Pancreas (tissue), 10 donors: ENCODE data around the gene CAPZA1. TPM values are rescaled to one million over a fixed set of nuclear protein-coding genes. Genes with fewer than 3 reads are reported as not detected.

Source experiments
- ATAC-seq, 4 donors: fragments of 200-7000 bp; cut with Tn5 transposase; one replicate each; pipeline versions ENCODE4 v1.8.0 to v1.9.1; 2020; ENCODE audit warnings: mild to moderate bottlenecking in 4 of 4, moderate library complexity in 4 of 4
- DNase-seq, 6 donors: peaks; one replicate each; pipeline ENCODE4 v3.0.0-alpha.2; 2020
- FAIRE-seq: peaks from 2 replicates; lab custom pipeline; 2012; peaks lifted over from hg19 to GRCh38; lab: Jason Lieb, UNC
- H3K27ac ChIP-seq, 4 donors: fragments of 200-600 bp; sonication (generic); 1 replicate in 3 of 4; 2 replicates in 1 of 4; pipeline versions ENCODE4 v1.5.0 to v1.8.0; 2020
- H3K27me3 ChIP-seq, 4 donors: fragments of 200-600 bp; one replicate each; pipeline ENCODE4 v1.8.0; 2021
- H3K36me3 ChIP-seq, 3 donors: fragments of 200-600 bp; sonication (generic) in 1 of 3; one replicate each; pipeline versions ENCODE4 v1.5.0 to v1.8.0; 2020 to 2021
- H3K4me1 ChIP-seq, 3 donors: fragments of 200-600 bp; one replicate each; pipeline ENCODE4 v1.8.0; 2021
- H3K4me3 ChIP-seq, 4 donors: fragments of 200-600 bp; sonication (generic) in 2 of 4; one replicate each; pipeline versions ENCODE4 v1.5.0 to v1.8.0; 2020 to 2021
- H3K9me3 ChIP-seq, 4 donors: fragments of 200-600 bp; one replicate each; pipeline ENCODE4 v1.8.0; 2021
- WGBS, 2 donors: extraction: QIAGEN DNeasy Blood & Tissue Kit; methylation state at CpG; one replicate each; pipeline ENCODE4 v1.1.7; 2013; 5-methylcytosine and 5-hydroxymethylcytosine counted together
- intact Hi-C, 3 donors: fragments of 100-400 bp; cut with DNase I; formaldehyde crosslinking; loops; one replicate each; pipeline versions ENCODE4 v1.11.1 to v1.14.2; 2022
- polyA plus RNA-seq, 2 donors: library from polyadenylated mRNA; stranded (reverse); fragments of 200-250 nt; gene quantifications; one replicate each; pipeline ENCODE4 v1.2.3, GENCODE V29; 2013
- total RNA-seq, 6 donors: library from RNA; stranded (reverse); fragmentation: NEBNext Ultra II Directional in 4 of 6; extraction: Animal tissue kit (Norgen Biotek cat#: 25700) in 4 of 6; gene quantifications; one replicate each; pipeline versions ENCODE4 v1.2.1 to v1.2.4, GENCODE V29; 2021 to 2023
- TF ChIP-seq, protein P1 (sequence below), 4 donors: fragments of 200-600 bp; sonication (generic) in 3 of 4; IDR thresholded peaks; one replicate each; pipeline versions ENCODE4 v1.5.0 to v1.8.0; 2021; ENCODE audit warnings: antibody characterized with exemption in 4 of 4
- donor health status: healthy with polysubstance abuse.
- donor health status: DM: no; HTN: no; CAD: no; lungs with moderate emphysema.
- donor health status: DM: no; HTN: no; CAD: no.
- donor health status: control.
- donor health status: control.
- donor health status: Bipolar disorder and iron deficiency.
- donor health status: DM: yes; HTN: yes; CAD: no.
- donor health status: DM: no; HTN: no; CAD: no.
- donor health status: DM: no; HTN: no; CAD: no.
- donor health status: DM: yes; HTN: yes; CAD: no.

CAPZA1 gene
- total and polyA plus RNA-seq, 8 donors: 27.2 to 60.5 (median 31.6) TPM

DNA sequence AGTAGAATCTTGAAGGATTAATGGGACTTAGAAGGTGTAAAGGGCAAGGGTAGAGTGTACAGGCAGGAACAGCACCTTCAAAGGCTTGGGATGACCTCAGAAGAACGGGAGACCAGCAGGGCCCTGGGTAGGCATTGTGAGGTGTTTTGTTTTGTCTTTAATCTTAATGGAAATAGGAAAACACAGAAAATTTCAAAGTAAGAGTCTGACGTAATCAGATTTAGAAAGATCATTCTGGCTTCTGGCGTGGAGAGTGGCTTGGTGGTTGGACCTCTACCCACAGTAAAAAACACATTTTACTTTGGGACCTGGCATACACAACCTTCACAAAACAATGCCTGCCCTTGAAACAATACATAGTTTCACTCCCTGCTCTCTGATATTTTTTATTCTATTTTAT, 59.0 kb downstream of the CAPZA1 start:
- Histone ChIP-seq H3K9me3 (no peaks in the 10 kb centered on the region), H3K27ac (no peak overlapping the region), H3K27me3 (no peaks in the 10 kb centered on the region), H3K4me3 (no peak overlapping the region), H3K36me3 (no peaks in the 10 kb centered on the region), H3K4me1 (peaks cover 0 to 4% (median 1%) of the 10 kb centered on the region in 3 donors)
- intact Hi-C loops: no loop called here
- ATAC-seq (no peak), FAIRE-seq (no peak), DNase-seq (no peak)
- WGBS, 2 donors: 84 to 87% methylated on average over 3 of the region's 3 CpGs
- TF ChIP-seq, protein P1, sequence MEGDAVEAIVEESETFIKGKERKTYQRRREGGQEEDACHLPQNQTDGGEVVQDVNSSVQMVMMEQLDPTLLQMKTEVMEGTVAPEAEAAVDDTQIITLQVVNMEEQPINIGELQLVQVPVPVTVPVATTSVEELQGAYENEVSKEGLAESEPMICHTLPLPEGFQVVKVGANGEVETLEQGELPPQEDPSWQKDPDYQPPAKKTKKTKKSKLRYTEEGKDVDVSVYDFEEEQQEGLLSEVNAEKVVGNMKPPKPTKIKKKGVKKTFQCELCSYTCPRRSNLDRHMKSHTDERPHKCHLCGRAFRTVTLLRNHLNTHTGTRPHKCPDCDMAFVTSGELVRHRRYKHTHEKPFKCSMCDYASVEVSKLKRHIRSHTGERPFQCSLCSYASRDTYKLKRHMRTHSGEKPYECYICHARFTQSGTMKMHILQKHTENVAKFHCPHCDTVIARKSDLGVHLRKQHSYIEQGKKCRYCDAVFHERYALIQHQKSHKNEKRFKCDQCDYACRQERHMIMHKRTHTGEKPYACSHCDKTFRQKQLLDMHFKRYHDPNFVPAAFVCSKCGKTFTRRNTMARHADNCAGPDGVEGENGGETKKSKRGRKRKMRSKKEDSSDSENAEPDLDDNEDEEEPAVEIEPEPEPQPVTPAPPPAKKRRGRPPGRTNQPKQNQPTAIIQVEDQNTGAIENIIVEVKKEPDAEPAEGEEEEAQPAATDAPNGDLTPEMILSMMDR (IDR thresholded peaks at IDR 0.05): no peak

DNA sequence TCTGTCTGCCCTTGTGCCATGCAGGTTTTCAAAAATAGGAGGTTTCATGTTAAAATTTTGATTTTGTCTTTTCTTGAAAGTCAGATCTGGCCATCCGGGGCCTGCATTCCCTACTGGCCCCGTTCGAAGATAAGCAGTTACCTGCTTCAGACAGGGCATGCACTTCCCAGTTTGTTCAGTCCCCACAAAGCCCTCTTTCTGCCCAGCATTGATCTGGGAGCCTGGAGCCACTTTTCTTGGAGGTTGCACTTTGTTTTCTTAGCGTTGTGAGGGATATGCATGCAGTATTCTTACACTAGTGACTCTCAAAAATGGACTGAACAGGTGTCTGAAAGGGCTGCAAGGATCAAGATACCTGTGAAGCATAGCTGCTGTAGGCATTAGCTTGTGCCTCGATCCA, 66.3 kb downstream of the CAPZA1 start:
- intact Hi-C loops: no loop called here
- Histone ChIP-seq H3K4me1 (no peaks in the 10 kb centered on the region), H3K27me3 (no peaks in the 10 kb centered on the region), H3K27ac (no peak overlapping the region), H3K36me3 (peaks cover 0 to 9% (median 0%) of the 10 kb centered on the region in 3 donors), H3K9me3 (no peaks in the 10 kb centered on the region), H3K4me3 (no peak overlapping the region)
- WGBS, 2 donors: 83 to 85% methylated on average over 5 of the region's 5 CpGs
- DNase-seq (no peak), ATAC-seq (no peak), FAIRE-seq (no peak)
- TF ChIP-seq, protein P1 (IDR thresholded peaks at IDR 0.05): no peak

DNA sequence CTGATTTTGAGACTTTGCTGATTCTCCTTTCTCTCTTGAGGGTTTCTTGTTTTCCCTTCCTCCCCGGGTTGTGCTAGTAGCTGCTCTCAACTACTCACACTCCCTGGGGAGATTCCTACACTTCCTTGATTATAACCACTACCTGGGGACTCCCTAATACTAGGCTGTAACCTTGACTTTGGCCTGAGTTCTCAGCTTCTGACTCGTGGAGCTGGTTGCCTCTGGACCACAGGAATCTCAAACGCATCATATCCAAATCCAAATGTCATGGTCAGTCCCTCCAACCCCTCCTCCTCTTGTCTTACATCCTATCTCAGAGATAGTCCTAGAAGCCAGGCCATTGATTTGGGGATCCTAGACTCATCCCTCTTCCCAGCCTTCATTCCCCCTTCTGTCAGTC, 66.8 kb downstream of the CAPZA1 start:
- intact Hi-C loops: no loop called here
- peaks cover 0 to 9% (median 0%) of the 10 kb centered on the region in 3 donors for H3K36me3 ChIP-seq
- ATAC-seq (no peak), FAIRE-seq (no peak), DNase-seq (no peak)
- H3K9me3 ChIP-seq: no peaks in the 10 kb centered on the region
- WGBS, 2 donors: 58 to 69% methylated on average over 3 of the region's 3 CpGs
- H3K4me3 ChIP-seq: no peak overlapping the region
- no peaks in the 10 kb centered on the region for H3K27me3 ChIP-seq
- TF ChIP-seq, protein P1 (IDR thresholded peaks at IDR 0.05): no peak
- H3K4me1 ChIP-seq: no peaks in the 10 kb centered on the region
- H3K27ac ChIP-seq: no peak overlapping the region

DNA sequence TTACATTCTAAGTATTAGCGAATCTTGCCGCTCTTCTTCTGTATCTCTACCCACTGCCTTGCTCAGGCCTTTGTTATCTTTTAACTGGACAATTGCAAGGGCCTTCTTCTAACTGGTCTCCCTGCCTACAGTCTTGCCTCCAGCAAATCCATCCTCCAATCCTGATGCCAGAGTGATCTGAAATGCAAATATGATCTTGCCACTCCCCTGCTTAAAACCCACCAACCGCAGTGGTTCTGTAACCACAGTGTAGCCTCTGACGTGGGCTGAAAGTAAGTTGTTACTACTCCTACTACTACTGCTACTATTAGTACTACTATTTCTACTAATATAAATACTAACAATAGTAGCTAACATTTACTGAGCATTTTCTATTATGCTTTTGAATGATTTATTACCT, 67.2 kb downstream of the CAPZA1 start:
- FAIRE-seq: no peak
- DNase-seq: no peak
- H3K27ac ChIP-seq: no peak overlapping the region
- no peak for ATAC-seq
- intact Hi-C loops: no loop called here
- H3K4me3 ChIP-seq: no peak overlapping the region
- H3K4me1 ChIP-seq: no peaks in the 10 kb centered on the region
- no peaks in the 10 kb centered on the region for H3K27me3 ChIP-seq
- 91 to 96% methylated on average over 4 of the region's 4 CpGs for WGBS, 2 donors
- H3K9me3 ChIP-seq: no peaks in the 10 kb centered on the region
- TF ChIP-seq, protein P1 (IDR thresholded peaks at IDR 0.05): no peak
- peaks cover 0 to 9% (median 0%) of the 10 kb centered on the region in 3 donors for H3K36me3 ChIP-seq

DNA sequence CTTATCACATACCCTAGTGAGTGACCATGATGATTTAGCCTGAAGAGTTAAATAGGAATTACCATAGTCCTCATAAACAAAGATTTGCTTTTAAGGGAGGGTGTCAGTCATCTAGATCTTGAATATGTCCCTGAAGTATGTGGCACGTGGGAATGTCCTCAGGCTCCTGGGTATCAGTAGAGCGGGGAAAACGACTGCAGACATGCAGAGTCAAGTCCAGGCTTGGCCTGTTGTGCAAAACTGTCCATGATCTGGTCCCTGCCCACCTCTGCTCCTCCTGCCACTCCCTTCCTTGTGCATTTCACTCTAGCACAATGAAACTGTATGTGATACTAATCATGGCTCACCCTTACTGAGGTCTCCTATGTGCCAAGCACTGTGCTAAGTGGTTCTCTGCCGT, 67.7 kb downstream of the CAPZA1 start:
- no peaks in the 10 kb centered on the region for H3K27me3 ChIP-seq
- DNase-seq (no peak), ATAC-seq (no peak), FAIRE-seq (no peak)
- no peak overlapping the region for H3K27ac ChIP-seq
- intact Hi-C loops: no loop called here
- TF ChIP-seq, protein P1 (IDR thresholded peaks at IDR 0.05): no peak
- H3K9me3 ChIP-seq: no peaks in the 10 kb centered on the region
- 72 to 87% methylated on average over 4 of the region's 4 CpGs for WGBS, 2 donors
- no peaks in the 10 kb centered on the region for H3K4me1 ChIP-seq
- no peak overlapping the region for H3K4me3 ChIP-seq
- peaks cover 0 to 11% (median 3%) of the 10 kb centered on the region in 3 donors for H3K36me3 ChIP-seq
